GM19438 (cell line): ENCODE results near the gene MYO16.

Source experiments
- ATAC-seq: cut with Tn5 transposase; IDR thresholded peaks from one replicate; pipeline ENCODE4 v1.9.1; 2021; ENCODE audit warnings: low read depth; ENCODE audit not compliant: unreplicated experiment

The MYO16 gene

GRCh38 chr13:109251956-109252355, 622.5 kb downstream of the MYO16 start:
- ATAC-seq: no peak

GRCh38 chr13:109253316-109253715, 623.9 kb downstream of the MYO16 start:
- ATAC-seq: no peak

GRCh38 chr13:109254274-109254673, 624.9 kb downstream of the MYO16 start:
- no peak for ATAC-seq

GRCh38 chr13:109255141-109255856, 625.9 kb downstream of the MYO16 start:
- ATAC-seq: no peak

GRCh38 chr13:109256866-109257760, 627.7 kb downstream of the MYO16 start:
- ATAC-seq: no peak
